Stimulated activated CD8-positive, alpha-beta memory T cell treated with anti-CD3 and anti-CD28 coated beads, Interleukin-15, amount 100 ng/mL, for 48 hours (primary cell): ENCODE measurements around the gene GPR35.
"Not testable (repeated sequence)": the region's sequence is repeated elsewhere in the genome, so short reads cannot be mapped to it uniquely, and the experiment has no call there.

Experiments
- DNase-seq, 2 donors: peaks; one replicate each; pipeline ENCODE4 v3.0.0-alpha.2; 2020; ENCODE audit warnings: low read depth in 2 of 2

The GPR35 gene

GRCh38 chr2:240602266-240603050 is 22.8 kb upstream of the GPR35 start:
- no peak for DNase-seq

- no peak for DNase-seq
These were observed 22.0 kb upstream of the GPR35 start for GRCh38 chr2:240603081-240603835.

GRCh38 chr2:240603846-240604245 is 21.4 kb upstream of the GPR35 start:
- no peak for DNase-seq

GRCh38 chr2:240604291-240604938 is 20.9 kb upstream of the GPR35 start:
- no peak for DNase-seq

- DNase-seq: no peak
These were observed 20.2 kb upstream of the GPR35 start for GRCh38 chr2:240604939-240605716.

GRCh38 chr2:240605867-240606743 is 19.2 kb upstream of the GPR35 start:
- DNase-seq: no peak

- DNase-seq: no peak
These were observed 13.6 kb upstream of the GPR35 start for GRCh38 chr2:240611601-240612210.

- no peak for DNase-seq
These were observed 11.5 kb upstream of the GPR35 start for GRCh38 chr2:240613781-240614180.

GRCh38 chr2:240614391-240614790 is 10.9 kb upstream of the GPR35 start:
- DNase-seq: no peak

GRCh38 chr2:240615396-240615795 is 9.9 kb upstream of the GPR35 start:
- no peak for DNase-seq

GRCh38 chr2:240615820-240616547 is 9.3 kb upstream of the GPR35 start:
- no peak for DNase-seq

GRCh38 chr2:240616860-240617666 is 8.2 kb upstream of the GPR35 start:
- DNase-seq: not testable (repeated sequence)

GRCh38 chr2:240618776-240619175 is 6.5 kb upstream of the GPR35 start:
- no peak for DNase-seq

- no peak for DNase-seq
These were observed 5.7 kb upstream of the GPR35 start for GRCh38 chr2:240619506-240620148.

- no peak for DNase-seq
These were observed 5.0 kb upstream of the GPR35 start for GRCh38 chr2:240620149-240620731.

- no peak for DNase-seq
These were observed 4.4 kb upstream of the GPR35 start for GRCh38 chr2:240620859-240621258.

GRCh38 chr2:240622060-240622411 is 3.2 kb upstream of the GPR35 start:
- DNase-seq: no peak
